Measurements from ENCODE around the gene GNG13.
"Not testable (repeated sequence)": the region's sequence is repeated elsewhere in the genome, so short reads cannot be mapped to it uniquely, and the experiment has no call there.

Gene GNG13

DNA sequence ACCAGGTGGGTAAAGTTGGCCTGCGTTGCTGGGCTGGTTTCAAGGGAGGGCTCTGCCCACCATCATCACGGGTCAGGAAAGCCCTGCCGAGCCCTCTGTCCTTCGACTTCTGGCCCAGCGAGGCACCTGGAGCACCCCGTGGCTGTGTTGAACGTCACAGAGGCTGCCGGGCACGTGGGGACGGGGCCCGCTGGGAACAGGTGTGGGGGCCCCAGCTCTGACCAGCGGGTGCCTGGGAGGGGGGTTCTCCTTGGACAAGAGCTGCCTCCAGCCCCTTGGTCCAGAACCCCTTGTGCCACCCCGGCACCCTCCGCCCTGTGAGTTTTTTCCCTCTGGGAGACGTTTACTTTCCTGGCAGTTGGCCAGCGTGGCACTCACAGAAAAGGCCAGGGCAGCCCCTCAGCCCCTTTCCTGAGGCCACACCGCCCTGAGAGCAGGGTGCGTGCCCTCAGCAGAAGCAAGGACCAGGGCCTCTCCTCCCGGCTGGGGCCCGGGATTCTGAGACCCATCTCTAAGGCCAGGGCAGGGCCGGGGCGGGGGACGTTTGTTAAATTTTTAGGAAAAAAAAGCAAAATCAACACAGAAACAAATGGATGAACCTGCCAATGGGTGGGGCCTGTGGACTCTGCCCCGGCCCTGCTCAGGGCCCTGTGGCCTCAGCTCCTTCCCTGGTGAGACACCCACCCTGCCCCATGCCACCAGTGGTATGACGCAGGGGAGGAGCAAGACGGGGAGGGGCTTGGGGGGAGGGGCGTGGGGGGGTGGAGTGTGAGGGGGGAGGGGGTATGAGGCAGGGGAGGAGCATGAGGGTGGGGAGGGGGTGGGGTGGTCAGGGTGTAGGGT lies 31.3 kb upstream of the GNG13 start:
- DNase-seq (ENCODE audit: low read depth): no peak

DNA sequence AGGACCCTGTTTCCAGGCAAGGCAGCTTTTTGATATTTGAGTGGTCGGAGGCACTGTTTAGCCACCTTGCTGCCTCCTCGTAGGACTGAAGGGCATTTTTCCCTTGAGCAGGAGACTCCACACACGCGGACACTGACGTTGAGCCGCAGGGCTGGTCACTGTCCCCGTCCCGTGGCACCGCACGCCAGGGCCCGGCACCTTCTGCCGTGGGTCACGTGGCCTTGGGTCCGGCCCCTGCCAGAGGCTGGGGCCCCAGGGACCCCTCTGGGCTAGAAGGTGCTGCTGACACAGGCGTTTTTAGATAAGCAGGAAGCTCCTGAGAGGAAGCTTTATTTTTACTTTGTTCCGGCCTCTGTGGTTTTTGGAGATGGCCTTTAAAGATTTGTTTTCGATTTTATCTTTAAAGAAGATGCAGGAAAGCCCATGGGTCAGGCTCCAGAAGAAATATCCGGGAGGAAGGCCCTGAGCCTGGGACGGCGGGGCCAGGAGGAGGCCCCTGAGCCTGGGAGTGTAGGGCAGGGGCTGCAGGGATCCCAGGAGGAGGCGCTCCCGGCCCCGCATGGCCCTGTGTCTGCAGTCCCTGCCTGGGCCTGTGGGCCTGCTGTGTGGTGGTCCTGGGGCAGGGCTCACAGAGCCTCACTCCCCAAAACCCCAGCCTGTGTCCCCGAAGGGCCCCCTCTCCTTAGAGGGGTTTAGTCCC lies 30.5 kb upstream of the GNG13 start:
- no peak for DNase-seq (ENCODE audit: low read depth)

DNA sequence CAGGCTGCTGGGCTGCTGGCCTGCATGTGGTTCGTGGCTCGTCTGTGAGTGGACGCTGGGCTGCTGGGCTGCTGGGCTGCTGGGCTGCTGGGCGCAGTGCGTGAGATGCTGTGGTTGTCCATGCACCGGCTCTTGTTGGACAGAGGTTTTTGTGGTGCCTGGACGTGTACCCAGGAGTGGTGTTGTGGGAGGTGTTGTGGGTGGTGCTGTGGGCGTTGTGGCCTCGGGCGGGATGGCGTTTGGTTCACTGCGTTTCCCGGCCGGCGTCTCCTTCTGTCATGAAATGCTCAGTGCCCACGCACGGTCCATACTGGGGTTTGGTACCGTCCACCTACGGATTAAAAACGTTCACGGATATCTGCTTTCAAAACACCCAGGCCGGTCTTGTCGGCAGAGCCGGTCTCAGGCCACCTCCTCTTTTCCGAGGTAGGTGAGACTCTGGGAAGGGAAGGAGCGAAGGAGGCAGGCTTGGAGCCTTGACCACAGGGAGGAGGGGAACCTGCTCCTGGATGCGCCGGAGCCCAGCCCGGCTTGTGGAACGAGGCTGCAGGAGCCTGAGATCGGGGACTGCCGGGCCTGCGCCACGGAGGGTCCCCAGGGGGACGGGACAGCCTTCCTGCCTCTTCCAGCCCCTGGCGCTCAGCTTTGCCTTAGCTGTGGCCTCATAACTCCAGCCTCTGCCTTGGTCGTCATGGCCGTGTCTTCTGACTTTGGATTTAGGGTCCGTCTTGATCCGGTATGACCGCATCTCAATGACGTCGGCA lies 29.8 kb upstream of the GNG13 start:
- DNase-seq (ENCODE audit: low read depth): no peak

DNA sequence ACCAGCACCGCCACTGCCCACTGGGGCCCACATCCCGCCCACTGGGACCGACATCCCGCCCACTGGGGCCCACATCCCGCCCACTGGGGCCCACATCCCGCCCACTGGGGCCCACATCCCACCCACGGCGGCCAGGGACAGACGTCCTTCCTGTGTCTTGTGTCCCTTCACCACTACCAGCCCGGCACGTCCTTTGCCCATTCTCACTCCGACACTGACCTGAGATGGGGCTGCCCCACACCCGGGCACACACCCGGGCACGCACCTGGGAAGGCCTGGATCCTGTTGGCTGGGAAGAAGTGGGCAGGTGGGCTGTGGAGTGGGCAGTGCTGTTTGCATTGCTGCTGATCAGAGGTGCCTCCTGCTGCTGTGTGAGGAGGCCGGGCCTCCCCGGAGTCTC lies 28.4 kb upstream of the GNG13 start:
- DNase-seq (ENCODE audit: low read depth): no peak

DNA sequence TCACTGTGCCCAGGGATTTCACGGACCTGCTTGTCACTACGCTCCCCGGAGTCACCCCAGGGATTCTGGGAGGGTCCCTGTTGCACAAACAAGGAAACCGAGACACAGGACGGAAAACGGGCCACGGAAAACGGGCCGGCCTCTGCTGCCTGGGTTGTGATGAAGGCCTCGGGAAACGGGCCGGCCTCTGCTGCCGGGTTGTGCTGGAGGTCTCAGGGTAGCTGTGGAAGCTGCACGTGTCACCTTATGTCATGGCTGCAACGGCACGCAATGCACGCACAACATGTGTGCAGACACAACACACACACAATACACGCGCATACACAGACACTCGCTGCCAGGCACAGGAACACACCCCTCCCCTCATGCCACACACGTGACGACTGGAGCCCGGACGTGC lies 27.0 kb upstream of the GNG13 start:
- DNase-seq (ENCODE audit: low read depth): no peak

DNA sequence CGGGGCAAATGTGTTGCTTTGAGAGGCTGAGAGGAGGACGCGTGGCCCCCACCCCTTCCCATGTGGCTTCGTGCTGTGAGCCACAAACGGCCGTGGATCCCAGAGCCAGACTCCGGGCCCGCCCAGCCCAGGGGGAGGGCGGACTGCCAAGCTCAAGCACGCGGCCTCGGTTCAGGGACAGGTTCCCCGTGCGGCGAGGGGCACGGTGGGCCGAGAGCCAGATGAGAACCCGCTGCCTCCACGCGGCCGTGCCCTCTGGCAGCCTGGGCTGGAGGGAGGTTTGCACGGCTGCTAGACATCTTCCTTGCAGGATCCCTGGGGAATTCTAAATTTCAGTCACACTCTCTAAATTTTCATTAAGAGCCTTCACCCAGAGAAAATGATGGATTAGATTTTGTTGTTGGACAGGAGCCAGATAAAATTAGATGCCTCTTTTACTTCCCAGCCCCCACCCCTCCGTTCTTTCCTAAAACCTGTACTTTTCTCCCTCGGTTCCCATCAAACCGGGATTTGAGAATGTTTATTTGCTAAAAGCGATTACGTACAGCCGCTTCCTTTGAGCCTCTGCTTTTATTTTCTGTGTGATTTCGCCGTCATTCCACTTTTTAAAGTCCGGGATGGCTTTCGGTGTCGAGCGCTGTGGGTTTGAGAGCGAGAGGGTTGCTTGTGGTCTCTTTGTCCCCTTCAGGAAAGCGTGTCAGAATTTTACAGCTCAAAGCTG lies 25.0 kb upstream of the GNG13 start:
- DNase-seq (ENCODE audit: low read depth): no peak

DNA sequence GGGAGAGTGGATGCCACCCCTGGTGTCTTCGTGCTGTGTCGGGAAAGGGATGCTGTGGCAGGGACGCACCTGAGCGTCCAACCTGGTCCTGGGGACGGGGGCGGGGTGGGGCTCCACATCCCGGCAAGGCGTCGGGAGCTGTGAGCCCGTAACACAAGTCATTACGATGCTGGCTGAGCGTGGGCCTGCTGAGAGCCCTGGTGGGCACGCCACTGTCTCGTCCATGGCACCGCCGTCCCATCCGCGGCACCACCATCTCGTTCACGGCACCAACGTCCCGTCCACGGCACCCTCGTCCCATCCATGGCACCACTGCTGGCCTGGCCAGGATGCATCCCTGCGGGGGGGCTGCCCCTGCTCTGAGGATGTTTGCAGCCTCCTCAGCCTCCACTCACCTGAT lies 24.1 kb upstream of the GNG13 start:
- no peak for DNase-seq (ENCODE audit: low read depth)

DNA sequence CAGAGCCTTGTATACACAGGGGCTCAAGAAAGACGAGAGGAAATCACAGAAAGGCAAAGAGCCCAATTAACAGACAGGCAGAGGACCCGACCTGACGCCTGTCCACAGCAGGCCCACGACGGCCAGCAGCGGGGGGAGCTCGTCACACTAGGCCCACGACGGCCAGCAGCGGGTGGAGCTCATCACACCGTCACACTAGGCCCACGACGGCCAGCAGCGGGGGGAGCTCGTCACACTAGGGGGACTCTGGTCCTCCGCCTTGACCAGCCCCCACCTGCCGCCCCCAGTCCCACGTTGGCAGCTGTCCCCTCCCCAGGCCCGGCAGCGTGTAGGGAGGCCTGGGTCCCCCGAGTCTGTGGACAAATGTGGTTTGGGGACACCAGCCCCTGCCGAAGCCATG lies 23.7 kb upstream of the GNG13 start:
- no peak for DNase-seq (ENCODE audit: low read depth)

DNA sequence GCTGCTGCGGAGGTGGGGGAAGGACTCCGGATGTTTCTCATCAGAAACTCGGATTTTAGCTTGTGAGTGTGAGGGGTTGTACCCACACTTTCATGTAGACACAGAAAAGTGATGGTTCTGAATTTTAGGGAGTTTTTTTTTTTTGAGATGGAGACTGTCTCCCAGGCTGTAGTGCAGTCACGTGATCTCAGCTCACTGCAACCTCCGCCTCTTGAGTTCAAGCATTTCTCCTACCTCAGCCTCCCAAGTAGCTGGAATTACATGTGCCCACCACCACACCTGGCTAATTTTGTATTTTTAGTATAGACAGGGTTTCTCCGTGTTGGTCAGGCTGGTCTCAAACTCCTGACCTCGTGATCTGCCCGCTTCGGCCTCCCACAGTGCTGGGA lies 22.4 kb upstream of the GNG13 start:
- no peak for DNase-seq (ENCODE audit: low read depth)

DNA sequence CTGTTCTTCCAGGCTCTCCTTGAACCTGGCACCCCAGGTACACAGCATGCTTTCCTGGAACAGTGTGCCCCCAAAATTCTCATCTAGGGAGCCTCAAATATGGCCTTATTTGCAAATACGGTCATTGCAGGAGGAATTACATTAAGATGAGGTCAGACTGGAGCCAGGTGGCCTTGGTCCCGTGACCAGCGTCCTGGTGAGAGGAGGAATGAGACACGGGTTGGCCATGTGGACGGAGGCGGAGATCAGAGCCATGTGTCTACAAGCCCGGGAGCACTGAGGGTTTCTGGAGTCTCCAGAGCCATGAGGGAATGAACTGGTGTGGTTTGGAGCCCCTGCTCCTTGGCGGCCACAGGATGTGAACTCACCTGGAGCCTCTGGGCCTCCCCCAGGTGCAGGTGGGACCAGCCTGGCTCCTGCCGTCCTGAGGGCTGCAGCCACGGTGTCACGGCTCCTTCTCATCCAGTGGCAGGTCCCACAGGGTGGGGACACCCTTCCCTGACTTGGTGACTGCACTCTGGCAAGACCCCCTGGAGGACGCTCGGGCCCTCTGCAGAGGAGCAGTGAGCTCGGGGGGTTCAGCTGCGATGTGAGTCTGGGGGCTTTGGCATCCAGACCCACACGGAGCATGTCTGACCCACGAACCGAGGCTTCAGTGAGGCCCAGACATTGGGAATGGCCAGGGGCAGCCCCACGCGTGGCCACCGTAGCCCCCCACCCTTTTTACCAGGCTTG lies 21.8 kb upstream of the GNG13 start:
- DNase-seq (ENCODE audit: low read depth): no peak

DNA sequence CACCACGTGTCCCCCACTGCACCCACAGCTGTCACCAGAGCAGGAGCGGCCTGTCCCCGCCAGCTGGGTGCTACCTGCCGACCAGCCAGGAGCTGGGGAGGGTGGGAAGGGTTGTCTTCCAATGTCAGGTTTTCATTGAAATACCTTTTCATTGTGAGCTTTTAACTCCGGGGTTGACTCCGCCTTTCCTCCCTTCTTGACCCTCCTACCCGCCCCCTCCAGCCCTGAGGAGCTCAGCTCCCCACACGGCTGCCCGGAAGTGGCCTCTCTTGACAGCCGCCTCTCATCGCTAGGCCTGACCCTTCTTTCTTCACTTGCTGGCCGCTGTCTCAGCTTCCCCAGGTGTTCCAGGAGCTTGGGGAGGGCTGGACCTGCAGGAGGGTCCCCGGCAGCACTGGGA lies 21.2 kb upstream of the GNG13 start:
- no peak for DNase-seq (ENCODE audit: low read depth)

DNA sequence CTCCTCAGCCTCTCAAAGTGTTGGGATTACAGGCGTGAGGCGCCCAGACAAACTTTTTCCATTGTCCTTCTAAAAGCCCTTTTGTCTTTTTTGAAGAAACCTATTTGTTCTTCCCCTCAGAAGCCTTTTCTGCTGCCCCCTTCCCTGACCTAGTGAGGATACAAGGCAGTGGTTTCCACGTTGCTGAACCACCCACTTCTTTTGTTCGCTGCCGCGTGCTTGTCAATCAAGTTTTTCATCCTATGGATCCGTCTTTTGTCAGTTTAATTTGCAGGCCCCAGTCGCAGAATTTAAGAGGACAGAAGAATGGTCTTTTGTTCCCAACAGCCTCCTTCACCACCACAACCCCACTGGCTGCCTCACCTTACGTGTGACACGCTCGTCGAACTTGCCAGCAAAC lies 20.2 kb upstream of the GNG13 start:
- no peak for DNase-seq (ENCODE audit: low read depth)

DNA sequence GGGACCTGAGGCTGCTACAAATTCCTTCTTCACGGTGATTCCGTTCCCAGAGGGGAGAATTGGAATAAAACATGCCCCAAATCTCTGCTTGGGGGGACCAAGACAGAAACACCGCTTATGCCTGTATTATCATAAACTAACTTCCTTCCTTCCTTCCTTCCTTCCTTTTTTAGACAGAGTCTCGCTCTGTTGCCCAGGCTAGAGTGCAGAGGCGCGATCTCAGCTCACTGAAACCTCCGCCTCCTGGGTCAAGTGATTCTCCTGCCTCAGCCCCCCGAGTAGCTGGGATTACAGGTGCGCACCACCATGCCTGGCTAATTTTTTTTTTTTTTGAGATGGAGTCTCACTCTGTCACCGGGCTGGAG lies 19.5 kb upstream of the GNG13 start:
- not testable (repeated sequence) for DNase-seq (ENCODE audit: low read depth)

DNA sequence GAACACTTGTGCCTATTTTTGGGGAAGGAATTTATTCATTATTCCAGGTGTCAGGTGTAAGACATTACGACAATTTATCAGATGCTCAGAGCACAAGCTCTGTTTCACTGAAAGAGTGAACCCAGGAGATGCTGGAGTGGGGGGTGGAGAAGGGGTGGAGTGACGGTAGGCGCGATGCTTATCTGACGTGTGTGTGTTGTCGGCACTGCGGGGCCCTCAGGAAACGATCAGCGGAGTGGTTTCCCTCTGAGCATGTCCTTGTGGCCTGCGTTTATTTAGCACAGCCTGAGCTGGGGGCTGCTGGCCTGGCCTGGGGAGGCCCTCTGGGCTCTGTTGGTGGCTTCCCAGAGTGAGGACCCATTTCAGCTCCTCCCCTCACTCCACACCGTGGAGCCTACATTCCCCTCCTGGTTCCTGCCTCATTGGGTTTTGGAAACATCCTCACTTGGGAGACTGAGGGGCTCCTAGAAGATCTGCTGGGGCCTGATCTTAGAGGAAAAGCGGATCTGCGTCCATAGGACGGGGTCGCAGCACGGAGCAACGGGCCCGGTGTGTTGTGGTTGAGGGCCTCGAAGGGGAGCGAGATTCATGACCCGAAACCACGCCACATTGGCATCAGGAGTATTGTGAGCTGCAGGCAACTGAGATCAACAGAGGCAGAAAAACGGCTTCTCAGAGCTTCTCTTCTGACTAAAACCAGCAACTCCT lies 19.0 kb upstream of the GNG13 start:
- no peak for DNase-seq (ENCODE audit: low read depth)

DNA sequence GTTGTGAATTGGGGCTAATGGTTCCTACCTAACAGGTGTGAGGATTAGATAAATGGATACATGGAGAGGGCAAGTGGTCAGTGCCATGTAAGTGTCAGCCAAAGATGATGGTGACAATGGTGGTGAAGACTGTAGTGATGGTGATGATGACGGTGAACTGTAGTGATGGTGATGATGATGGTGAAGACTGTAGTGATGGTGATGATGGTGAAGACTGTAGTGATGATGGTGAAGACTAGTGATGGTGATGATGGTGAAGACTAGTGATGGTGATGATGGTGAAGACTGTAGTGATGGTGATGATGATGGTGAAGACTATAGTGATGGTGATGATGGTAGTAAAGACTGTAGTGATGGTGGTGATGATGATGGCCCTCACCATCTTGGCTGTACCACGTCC lies 18.1 kb upstream of the GNG13 start:
- no peak for DNase-seq (ENCODE audit: low read depth)

DNA sequence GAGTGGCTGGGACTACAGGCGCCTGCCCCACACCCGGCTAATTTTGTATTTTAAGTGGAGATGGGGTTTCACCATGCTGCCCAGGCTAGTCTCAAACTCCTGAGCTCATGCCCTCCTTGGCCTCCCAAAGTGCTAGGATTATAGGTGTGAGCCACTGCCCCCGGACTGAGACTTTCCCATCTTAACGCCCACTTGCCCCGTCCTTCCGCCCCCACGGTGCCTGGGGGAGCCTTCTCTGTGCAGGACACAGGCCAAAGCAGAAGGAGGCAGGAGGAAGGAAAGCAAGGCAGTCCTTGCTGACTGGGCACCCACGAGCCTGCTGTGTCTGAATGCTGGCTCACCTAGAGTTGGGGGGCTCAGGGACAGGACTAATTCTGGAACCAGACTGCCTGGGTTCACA lies 17.6 kb upstream of the GNG13 start:
- no peak for DNase-seq (ENCODE audit: low read depth)

DNA sequence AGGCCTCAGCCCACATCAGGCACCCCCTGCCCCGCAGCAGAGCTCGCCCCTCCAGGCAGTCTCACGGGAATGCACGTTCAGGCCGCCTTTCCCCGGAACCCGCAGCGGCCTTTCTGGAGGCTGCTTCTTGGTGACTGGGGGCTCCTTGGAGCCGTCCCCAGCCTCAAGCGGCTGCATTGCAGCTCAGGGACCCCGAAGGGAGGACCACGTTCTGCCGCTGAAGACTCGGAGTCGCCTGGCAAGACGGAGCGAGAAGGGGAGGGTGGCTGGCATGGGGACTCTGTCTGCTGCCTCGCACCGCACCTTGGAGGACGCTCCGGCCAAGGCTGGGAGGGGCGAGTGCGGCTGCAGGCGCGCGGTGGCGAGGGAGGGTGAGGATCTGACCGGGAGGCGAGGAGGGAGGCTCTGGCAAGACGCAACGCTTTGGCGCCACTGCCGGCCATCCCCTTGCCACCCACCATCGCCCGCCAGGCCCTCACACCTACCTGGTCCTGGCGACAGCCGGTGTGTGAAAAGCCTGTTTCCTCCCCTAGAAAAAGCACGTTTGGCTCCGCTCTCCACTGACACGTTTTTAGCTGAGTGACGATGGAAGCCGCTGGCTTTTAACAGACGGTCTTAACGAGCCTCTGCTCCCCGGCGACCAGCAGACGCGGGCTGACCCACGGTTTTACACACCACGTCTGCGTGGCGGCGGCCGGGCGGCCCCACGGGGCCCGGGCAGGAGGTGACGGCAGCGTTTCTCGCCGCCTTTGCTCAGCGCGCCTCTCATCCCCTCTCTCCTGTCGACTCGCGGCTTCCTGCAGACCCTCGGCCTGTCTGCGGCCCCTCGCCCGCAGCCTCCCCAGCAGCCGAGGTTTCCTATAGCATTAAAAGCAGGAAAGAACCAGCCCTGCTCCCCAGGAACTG lies 16.7 kb upstream of the GNG13 start:
- no peak for DNase-seq (ENCODE audit: low read depth)

DNA sequence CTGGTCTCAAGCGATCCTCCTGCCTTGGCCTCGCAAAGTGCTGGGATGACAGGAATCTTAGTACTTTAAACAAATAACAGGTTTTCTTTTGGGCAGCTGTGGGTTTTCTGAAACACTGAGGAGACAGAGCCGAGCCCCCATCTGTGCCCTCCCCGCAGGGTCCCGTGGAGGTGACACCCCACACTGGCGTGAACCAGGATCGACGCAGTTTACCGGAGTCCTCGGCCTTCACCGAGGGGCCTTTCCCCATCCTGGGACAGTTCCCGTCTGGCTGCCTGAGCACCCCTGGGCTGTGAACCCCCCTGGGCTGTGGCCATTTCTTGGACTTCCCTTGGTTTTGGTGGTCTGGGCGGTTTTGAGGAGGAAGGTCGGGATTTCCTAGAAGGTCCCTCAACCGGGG lies 15.3 kb upstream of the GNG13 start:
- no peak for DNase-seq (ENCODE audit: low read depth)

DNA sequence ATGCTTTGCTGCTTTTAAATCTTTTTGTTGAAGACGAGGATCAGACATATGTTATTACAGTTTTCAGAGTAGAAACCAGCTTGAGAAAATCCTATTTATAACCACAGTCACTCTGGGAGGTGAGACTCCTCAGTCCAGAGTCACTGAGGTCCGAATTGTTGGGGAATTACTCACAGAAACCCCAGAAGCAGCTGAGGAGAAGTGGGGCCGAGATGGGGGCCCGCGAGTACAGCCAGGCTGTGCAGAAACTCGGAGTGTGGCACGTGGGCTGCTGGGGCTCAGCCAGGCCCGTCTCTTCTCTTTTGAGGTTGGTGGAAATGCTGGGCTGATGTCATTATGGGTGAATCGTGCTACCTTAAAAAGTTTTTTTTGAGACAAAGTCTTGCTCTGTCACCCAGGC lies 14.4 kb upstream of the GNG13 start:
- no peak for DNase-seq (ENCODE audit: low read depth)

DNA sequence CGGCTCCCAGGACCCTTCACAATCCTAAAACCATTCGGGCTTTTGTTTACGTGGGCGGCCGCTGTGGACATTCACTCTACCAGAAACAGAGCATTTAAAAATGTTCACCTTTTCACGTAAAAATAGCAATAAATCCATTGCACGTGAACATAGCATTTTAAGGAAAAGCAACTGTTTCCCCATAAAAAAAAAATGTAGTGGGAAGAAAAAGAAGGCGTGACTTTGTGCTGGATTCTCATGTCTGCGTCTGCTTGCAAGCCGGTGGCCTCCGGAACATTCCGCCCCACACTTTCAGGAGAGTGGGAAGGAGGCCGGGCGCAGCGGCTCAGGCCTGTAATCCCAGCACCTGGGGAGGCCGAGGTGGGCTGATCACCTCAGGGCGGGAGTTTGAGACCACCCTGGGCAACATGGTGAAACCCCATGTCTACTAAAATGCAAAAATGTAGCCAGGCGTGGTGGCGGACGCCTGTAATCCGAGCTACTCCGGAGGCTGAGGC lies 13.4 kb upstream of the GNG13 start:
- no peak for DNase-seq (ENCODE audit: low read depth)
